ENCODE results near the gene BOLA3. TPM values are rescaled to one million over a fixed set of nuclear protein-coding genes. Genes with fewer than 3 reads are reported as not detected.

BOLA3 gene
- total and polyA plus RNA-seq, 10 of the 15 experiments (the other 5 are each of a cell fraction or from before 2014, with no cell fraction given): 62.6 to 300 (median 134) TPM

GRCh38 chr2:74089816-74090745 is 57.6 kb downstream of the BOLA3 start:
- Histone ChIP-seq H3K27ac (ENCODE audit: control insufficient read depth, insufficient read depth) (no peak overlapping the region), H3K9ac (ENCODE audit: control insufficient read depth, insufficient read depth, low read length) (no peak overlapping the region), H3K4me2 (ENCODE audit: control insufficient read depth, insufficient read depth) (no peak overlapping the region), H2AFZ (ENCODE audit: control insufficient read depth, low read depth, low read length) (no peak overlapping the region), H4K20me1 (ENCODE audit: control insufficient read depth, insufficient read depth) (no peaks in the 10 kb centered on the region), H3K4me1 (ENCODE audit: control insufficient read depth, insufficient read depth, low read length) (no peaks in the 10 kb centered on the region), H3K9me3 (replicated peaks; ENCODE audit: control insufficient read depth, insufficient read depth, low read length) (no peaks in the 10 kb centered on the region), H3K27me3 (replicated peaks in 1 of 2; ENCODE audit: control insufficient read depth in 2 of 2, insufficient read depth in 2 of 2, low read length in 1 of 2) (no peaks in the 10 kb centered on the region), H3K36me3 (ENCODE audit: control insufficient read depth in 2 of 2, insufficient read depth in 2 of 2, low read length in 1 of 2) (peaks cover 45 to 62% of the 10 kb centered on the region in 2 experiments), H3K4me3 (no peak overlapping the region), H3K79me2 (ENCODE audit: control insufficient read depth, insufficient read depth, low read length) (no peaks in the 10 kb centered on the region)
- no TSS peak for BruUV-seq (replicated peaks)
- ATAC-seq (no peak), FAIRE-seq (no peak), DNase-seq (ENCODE audit: low read depth, low spot score) (no peak)
- 94% methylated on average over 26 of the region's 26 CpGs for WGBS (ENCODE audit: insufficient coverage, insufficient replicate concordance, low lambda C conversion rate, missing lambda C conversion rate)
- in situ Hi-C loops (cut with MboI) (no loop called here), intact Hi-C loops (cut with micrococcal nuclease; ENCODE audit: unreplicated experiment) (loop anchor here (10.0 kb wide), 1 partner anchor 265 kb away; the partner anchor contains the start of gene STAMBP)
- ChIA-PET POLR2A (no interaction called here), RAD21 (ENCODE audit: unreplicated experiment) (interaction anchor here (1.3 kb wide), 1 partner anchor 89 kb away, joined by 3 read pairs; no protein-coding TSS in a partner anchor), SMC1A (ENCODE audit: uncharacterized antibody, unreplicated experiment) (no interaction called here), CTCF (interaction anchor here (1.1 kb wide), 1 partner anchor 36 kb away, joined by 3 read pairs; no protein-coding TSS in a partner anchor)
- no peak for TF ChIP-seq MEF2B (IDR thresholded peaks at IDR 0.05; ENCODE audit: partially characterized antibody, poor library complexity, severe bottlenecking)
- no peak for TF ChIP-seq MLLT1 (IDR thresholded peaks at IDR 0.05)
- no peak for TF ChIP-seq HCFC1 (IDR thresholded peaks at IDR 0.05; ENCODE audit: low read length)
- TF ChIP-seq NFIC (IDR thresholded peaks at IDR 0.05; ENCODE audit: low read depth, low read length): no peak
- TF ChIP-seq RBBP5 (conservative IDR thresholded peaks at IDR 0.05): no peak
- no peak for TF ChIP-seq SPI1 (IDR thresholded peaks at IDR 0.05; ENCODE audit: borderline replicate concordance, insufficient read depth, low read depth, low read length)
- TF ChIP-seq ZBTB4 (CRISPR knock-in tag; IDR thresholded peaks at IDR 0.05): no peak
- TF ChIP-seq USF1 (IDR thresholded peaks at IDR 0.05; ENCODE audit: borderline replicate concordance, extremely low read length, insufficient read depth, low read depth, low read length): no peak
- TF ChIP-seq TCF12 (IDR thresholded peaks at IDR 0.05; ENCODE audit: low read depth, low read length): no peak
- no peak for TF ChIP-seq TBL1XR1 (IDR thresholded peaks at IDR 0.05; ENCODE audit: low read depth, low read length)
- no peak for TF ChIP-seq HSF1 (IDR thresholded peaks at IDR 0.05; ENCODE audit: low read depth, low read length)
- no peak for TF ChIP-seq RUNX3 (IDR thresholded peaks at IDR 0.05; ENCODE audit: low read length)
- no peak for TF ChIP-seq CREB1 (IDR thresholded peaks at IDR 0.05; ENCODE audit: low read depth)
- no peak for TF ChIP-seq MTA2 (IDR thresholded peaks at IDR 0.05; ENCODE audit: low read depth)
